ENCODE results near the gene SLC22A31.

SLC22A31 gene

DNA sequence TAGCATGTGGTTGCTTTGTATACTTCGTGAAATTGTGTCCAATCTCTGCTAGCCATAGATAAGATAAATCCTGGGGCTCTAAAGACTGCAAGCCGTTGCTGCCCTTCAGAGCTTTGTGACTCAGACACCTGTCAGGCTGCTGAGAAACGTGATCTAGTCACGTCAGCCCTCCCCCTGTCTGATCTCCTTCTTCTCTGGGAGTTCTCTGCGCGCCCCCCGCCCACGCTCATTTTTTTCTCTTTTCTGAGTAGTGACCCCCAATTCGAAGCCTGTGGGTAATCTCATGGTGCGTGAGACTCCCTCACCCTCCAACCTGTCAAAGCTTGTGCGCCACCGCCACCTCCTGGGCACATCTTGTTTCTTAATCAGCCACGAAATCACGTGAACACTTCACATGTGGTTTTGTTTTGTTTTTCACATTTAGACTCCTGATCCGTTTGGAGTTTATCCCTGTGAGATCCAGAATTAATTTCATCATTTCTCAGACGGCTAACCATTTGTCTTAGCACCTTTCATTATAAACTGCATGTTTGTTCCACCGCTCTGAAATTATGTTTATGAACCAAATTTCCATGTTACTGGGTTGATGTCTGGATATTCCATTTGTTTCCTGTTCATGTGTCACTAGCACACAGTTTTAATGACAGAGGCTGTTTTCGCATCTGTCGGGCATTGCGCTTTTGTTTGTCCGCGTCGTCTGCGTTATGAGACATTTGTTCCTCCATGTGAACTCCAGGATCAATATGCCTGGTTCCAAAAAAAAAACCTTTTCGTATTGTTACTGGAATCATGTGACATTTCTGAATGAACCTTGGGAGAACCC is 16.2 kb upstream of the SLC22A31 start:
- DNase-seq (ENCODE audit: low read depth in 2 of 2): peak; percentile 59 to 70

- DNase-seq (ENCODE audit: low read depth in 2 of 2): no peak
Measured at GRCh38 chr16:89210904-89211515, 10.7 kb upstream of the SLC22A31 start.

GRCh38 chr16:89210165-89210903 is 10.0 kb upstream of the SLC22A31 start:
- no peak for DNase-seq (ENCODE audit: low read depth in 2 of 2)

- no peak for DNase-seq (ENCODE audit: low read depth in 2 of 2)
Measured at GRCh38 chr16:89209522-89210044, 9.2 kb upstream of the SLC22A31 start.

GRCh38 chr16:89207993-89208392 is 7.7 kb upstream of the SLC22A31 start:
- no peak for DNase-seq (ENCODE audit: low read depth in 2 of 2)

DNA sequence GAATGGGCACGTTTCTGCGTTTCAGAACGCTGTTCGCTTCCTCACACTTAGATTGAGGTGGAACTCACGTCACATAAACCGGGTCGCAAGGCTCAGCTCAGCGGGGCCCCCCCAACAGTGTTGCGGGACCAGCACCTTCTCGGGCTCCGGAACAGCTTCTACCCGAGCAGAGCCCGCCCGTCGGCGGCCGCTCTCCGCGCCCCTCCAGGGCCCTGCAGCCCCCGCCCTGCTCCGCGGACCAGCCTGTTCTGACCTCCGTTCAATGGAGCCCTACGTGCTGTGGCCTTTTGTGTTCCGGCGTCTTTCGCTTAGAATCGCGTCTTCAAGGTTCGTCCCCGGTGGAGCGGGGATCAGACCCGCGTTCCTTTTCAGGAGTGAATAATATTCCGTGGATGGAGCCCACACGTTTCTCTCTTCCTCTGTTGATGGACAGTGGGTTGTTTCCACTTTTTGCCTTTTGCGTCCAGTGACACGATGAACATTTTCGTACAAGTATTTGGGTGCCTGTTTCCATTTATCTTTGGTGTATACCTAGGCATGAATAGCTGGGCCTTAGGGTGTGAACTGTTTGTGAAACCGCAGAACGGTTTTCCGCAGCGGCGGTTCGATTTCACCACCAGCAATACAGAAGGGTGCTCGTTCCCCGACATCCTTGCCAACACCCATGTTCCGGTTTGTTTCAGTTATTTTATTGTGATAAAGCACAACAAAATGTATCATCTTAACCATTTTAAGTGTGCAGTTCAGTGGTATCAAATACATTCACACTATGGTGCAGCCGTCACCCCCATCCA is 2.3 kb upstream of the SLC22A31 start:
- no peak for DNase-seq (ENCODE audit: low read depth in 2 of 2)

GRCh38 chr16:89201439-89202377 is 1.4 kb upstream of the SLC22A31 start:
- DNase-seq (ENCODE audit: low read depth in 2 of 2): peak; percentile 75 to 80

DNA sequence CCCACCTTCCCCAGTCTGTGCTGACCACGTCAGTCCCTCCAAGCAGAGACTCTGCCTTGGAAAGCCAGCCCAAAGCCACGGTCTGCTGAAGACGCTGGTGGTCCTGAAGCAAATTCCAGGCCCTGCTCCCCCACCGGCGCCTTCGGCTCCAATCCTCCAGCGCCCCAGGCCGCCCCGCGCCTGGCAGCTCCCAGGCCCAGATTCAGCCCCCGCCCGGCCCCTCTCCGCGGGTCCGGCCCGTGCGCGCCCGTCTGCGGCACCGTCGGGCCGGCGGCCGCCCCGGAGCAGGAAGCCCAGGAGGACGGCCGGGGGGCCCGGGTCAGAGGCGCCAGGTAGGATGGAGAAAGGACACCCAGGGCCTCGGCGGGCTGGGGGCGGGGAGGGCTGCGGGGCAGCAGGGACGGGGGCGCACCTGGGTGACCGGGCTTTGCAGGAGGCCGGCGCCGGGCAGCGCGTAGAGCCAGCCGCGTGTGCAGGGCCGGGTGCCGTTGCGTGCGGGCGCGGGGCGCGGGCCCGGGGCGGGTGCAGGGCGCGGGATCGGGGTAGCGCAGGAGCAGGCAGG is 594 bp upstream of the SLC22A31 start:
- DNase-seq (ENCODE audit: low read depth in 2 of 2): no peak

DNA sequence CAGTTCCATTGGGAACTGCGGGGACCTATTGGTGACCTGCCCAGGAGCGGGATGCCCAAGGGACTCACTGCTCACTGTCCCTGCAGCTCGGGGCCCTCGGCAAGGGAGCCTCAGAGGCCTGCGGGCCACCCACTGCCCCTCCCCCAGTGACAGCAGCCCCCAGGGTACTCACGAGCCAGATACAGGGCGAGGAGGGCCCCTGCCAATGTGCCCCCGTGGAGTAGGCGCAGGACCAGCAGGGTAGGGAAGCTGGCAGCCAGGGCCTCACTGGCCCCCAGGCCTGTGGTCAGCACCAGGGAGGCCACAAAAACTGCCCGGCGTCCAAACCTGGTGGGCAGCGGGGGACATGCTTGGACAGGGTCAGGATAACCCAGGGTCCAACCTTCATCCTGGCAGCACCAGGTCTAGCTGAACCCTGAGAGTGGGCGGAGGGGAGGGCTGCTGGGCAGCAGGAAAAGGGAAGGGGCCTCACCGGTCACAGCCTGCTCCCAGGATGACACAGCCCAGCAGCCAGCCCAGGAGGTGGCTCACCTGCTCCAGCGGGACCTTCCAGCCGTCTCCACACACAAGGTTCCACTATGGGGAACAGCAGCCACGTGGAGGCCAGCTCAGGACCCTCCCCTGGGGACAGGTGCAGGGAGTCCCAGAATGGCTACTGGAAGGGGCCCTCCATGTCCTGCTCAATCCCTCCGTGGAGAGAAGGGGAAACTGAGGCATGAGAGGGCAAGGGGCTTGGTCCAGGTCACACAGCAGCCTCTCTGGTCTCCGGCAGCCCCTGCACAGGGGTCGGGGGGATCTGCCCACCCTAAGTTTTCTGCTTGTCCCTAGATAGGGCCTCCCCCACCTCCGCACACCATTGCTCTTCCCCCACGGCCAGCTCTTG is 855 bp downstream of the SLC22A31 start:
- no peak for DNase-seq (ENCODE audit: low read depth in 2 of 2)

DNA sequence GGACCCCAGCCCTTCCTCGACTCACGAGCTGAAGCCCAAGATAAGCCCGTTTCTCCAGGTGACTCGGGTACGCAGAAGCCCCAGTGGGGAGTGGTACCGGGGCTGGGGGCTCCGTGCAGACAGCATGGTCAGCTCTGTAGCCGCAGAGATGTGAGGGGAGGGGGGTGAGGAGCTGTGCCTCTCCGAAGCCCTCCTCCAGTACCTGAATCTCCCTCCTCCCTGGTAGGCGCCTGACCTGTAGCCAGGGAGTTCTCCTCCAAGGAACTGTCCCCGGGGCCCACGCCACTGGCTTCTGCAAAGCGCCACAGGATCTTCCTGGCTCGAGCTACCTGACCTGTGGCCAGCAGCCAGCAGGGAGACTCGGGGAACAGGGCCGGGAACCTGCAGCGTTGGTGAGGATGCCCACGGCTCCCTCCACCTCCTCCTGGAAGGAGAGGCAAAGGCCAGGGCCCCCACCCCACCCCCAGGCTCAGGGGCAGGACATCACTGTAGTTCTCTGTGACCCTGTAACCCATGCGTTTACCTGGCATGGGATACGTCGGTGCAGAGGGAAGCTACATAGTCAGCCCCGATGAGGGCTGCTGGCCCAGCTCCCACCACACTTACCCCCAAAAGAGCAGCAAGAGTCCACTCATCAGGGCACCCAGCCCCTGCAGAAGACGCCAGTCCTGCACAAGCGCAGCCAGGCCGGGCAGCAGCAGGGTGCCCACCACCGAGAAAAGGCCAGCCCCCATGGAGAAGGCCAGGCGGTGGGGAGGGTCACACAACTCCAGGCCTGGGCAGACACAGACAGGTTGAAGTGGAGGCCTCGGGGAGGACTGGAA is 1.7 kb downstream of the SLC22A31 start:
- no peak for DNase-seq (ENCODE audit: low read depth in 2 of 2)

DNA sequence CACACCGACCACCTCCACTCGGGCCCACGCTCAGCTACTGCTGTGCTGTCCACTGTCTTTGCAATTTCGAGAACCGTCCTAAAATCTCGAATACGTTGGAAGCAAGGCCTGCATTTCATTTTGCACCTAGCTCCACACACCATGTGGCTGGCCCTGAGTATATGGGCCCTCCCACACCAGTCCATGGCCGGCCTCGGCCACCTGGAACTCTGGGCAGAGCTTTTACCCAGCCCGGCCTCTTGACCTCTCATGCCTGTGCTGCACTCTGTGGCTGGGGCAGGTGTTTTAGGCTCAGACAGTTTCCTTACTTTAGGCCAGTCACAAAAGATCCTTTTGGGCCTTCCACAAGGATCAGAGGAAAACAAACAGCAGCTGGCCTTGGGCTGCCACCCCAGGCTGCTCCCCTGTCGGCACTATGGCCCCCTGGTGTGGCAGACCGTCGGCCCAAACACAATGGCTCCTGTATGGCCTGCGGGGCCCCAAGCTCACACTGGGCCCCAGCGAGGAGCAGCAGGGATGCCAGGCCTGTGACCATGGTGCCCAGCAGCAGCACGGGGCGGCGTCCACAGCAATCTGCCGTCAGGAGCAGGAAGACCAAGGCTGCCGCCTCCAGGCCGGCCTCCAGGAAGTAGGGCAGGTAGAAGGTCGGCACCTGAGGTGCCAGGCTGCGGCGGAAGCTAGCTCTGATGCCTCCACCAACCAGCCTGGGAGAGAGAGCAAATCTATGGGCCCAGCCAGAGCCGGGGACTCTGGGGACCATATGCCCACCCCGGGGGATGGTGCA is 2.5 kb downstream of the SLC22A31 start:
- no peak for DNase-seq (ENCODE audit: low read depth in 2 of 2)

GRCh38 chr16:89197033-89197632 is 3.2 kb downstream of the SLC22A31 start:
- DNase-seq (ENCODE audit: low read depth in 2 of 2): no peak

GRCh38 chr16:89195521-89196171 is 4.7 kb downstream of the SLC22A31 start:
- DNase-seq (ENCODE audit: low read depth in 2 of 2): no peak

DNA sequence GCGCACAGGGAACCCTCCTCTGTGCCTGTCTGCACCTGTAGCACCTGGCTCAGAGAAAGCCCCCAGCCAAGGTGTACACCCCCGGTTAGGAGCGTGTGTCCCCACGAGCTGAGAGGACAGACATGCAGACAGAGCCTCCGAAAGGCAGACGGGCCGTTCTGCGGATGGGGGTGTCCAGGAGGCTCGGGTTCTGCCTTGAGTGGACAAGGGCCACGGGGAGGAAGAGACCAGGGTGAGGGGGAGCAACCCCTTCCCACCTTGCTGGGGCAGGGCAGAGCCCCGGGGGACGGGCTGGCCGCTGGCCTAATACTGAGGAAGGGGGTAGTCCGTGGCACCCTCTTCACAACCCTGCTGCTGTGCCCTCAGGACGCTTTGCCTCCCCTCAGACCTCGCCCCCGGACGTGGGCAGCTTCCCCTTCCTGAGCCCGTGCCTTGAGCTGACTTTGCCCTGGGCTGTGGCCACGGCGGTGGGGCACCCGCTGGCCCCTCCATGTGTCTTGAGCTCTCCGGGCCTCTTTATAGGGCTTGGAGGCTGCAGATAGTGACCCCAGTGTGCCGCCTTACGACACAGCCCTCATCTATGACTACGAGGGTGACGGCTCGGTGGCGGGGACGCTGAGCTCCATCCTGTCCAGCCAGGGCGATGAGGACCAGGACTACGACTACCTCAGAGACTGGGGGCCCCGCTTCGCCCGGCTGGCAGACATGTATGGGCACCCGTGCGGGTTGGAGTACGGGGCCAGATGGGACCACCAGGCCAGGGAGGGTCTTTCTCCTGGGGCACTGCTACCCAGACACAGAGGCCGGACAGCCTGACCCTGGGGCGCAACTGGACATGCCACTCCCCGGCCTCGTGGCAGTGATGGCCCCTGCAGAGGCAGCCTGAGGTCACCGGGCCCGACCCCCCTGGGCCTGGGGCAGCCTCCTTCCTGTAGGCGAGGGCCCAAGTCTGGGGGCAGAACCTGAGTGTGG is 5.7 kb downstream of the SLC22A31 start:
- DNase-seq (ENCODE audit: low read depth in 2 of 2): no peak

- no peak for DNase-seq (ENCODE audit: low read depth in 2 of 2)
Measured at GRCh38 chr16:89193576-89194293, 6.6 kb downstream of the SLC22A31 start.
